GM18508 (cell line): Measurements from ENCODE around the gene LETM1.

ENCODE experiments used
- ATAC-seq: cut with Tn5 transposase; IDR thresholded peaks from one replicate; pipeline ENCODE4 v1.9.1; 2021; ENCODE audit warnings: moderate number of reproducible peaks; ENCODE audit not compliant: insufficient read depth, unreplicated experiment

Gene LETM1

DNA sequence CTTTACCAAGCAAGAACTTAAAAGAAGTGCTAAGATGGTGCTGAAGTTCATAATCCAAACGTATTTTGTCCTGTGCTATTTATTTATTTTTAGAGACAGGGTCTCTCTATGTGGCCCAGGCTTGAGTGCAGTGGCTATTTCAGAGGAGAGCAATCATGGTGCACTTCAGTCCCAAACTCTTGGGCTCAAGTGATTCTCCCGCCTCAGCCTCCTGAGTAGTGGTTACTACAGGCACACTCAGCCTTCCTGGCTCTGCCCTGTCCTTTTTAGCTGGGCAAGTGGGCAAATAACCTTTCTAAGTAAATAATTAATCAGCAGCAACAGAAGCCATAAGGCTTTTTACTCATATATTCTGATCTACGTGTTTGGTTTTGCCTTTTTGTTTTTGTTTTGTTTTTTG lies 17.8 kb upstream of the LETM1 start:
- ATAC-seq = no peak

DNA sequence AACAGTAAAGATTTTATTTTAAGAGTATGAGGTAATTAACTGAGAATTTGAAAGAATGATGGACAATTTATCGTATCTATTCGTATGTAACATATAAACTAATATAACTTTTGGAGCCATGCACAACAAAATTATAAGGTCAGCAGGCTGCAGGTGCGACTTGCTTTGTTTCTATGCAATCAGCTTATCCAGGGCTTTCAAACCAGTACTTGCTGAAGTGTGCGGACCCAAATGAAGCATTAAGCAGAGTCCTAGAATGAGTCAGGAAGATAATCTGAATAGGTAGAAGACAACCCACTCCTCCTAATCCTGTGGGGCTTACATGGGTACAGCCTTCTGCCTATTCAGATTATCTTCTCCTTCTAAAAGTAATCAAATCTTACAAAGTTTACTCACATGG lies 17.3 kb upstream of the LETM1 start:
- ATAC-seq = no peak

DNA sequence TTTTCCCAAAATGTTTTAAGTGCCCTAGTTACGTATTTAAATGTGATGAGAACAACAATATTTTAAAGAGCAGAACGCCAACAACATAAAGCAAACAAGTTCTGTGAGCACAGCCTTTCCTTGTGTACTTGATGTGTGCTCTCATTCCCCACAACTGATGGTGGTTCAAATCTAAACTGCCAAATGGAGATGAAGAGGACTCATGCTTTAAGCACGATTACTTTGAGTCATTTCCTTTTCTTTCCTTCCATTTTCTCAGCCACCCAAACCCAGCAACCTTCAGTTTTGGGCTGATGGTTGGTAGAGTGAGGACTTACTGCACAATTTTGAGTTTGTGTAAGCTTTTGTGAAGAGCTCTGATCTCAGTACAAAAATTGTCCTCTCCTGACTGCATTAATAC lies 16.9 kb upstream of the LETM1 start:
- ATAC-seq = no peak

DNA sequence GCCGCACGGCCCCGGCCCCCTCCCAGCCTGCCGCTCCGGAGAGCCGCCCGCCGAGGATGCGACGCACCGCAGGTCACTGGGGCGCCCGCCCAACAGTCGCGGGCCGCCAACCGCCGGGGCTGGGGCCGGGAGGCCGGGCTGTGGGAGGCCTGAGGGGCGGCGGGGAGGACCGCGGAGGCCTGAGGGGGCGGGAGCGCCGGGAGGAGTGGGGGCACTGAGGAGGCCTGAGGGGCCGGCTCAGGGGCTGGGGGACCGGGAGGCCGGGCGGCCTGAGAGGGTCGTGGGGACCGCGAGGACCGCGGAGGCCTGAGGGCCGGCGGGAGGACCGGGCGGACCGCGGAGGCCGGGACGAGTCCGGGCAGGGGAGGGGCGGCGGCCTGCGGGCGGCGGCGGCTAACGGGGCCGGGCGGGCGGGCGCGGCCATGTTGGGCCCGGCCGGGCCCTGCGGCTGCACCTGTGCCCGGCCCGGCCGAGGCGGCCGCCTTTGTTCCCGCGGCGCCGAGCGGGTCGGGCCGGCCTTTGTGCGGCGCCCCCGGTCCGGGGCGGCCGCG lies 15.6 kb upstream of the LETM1 start:
- ATAC-seq = no peak

DNA sequence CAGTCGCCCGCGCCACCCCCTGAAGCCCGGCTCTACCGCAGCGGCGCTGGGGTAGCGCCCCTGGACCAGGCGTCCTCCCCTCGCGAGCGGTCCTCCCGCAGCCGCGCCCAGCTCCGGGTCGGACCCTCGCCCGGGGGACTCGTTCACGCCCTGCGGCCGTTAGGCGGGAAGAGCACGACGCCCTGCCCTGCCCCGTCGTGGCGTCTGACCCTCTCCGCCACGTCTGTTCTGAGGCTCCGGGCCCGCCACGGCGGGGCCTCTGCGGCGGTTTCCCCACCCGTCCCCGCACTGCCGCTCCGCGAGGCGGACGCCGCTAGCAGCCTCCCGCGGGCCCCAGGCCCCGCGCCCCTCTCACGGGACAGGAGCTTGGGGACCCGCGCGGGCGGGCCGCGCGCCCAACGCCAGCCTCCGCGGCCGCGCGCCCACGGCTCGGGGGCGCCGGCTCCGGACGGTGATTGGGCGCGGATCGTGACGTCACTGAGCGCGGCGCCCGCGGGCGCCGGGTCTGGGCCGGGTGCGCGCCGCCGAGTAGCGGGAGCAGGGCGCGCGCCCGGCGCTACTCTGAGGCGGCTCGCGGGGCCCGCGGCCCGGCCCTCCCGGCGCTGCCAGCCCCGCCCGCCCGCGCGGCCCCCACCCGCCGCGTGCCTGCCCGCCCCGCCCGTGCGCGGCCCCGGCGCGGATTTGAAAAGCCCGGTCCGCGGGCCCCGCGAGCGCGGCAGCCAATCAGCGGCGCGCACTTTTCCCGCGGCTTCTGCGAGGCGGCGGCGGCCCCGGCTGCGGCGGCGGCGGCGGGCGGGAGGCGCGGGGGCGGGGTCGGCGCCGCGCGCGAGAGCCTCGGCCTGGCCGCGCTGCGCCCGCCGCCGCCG lies 14.9 kb upstream of the LETM1 start, which contains the start of gene NSD2:
Gene NSD2, plus strand, starts transcription at position 816 of the 866 bp plus-strand sequence. CDS start 29,262 bp downstream, outside the sequence.
- no peak for ATAC-seq

DNA sequence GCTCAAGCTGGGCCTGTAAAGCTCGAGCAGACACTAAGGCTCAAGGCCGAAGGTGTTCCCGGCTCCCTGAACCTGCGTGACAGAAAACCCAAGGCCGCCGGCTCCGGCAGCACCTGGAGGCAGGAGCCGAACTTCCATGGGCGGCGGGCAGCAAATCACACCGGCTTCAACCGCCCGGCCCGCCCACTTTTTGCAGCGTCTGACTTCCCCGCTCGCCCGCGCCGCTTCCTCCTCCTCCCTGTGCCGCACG lies 14.3 kb upstream of the LETM1 start:
- ATAC-seq = no peak

DNA sequence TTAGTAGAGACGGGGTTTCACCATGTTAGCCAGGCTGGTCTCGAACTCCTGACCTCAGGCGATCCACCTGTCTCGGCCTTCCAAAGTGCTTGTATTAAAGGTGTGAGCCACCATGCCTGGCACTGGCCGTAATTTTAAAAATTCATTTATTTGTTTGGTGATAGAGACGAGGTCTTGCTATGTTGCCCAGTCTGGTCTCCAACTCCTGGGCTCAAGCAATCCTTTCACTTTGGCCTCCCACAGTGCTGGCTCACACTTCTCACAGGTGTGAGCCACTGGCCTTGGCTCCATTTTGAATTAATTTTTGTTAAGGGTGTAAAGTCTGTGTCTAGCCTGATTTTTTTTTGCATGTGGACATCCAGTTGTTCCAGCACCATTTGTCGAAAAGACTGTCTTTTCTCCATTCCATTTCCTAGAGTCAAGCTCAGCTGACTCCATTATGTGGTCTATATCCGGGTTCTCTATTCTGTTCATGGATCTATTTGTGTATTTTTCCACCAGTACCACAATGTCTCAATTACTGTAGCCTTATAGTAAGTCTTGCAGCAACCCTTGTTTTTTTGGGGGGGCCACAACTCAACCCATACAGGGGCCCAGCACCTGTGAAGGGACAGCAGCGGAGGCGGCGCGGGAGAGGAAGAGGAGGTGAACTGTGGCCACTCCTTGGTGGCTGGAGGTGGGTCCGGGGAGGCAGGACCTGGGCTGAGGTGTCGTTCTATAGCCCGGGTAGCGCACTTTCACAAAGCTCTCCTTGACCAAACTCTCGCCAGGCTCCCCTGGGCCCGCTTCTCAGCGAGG lies 13.8 kb upstream of the LETM1 start:
- ATAC-seq = no peak

DNA sequence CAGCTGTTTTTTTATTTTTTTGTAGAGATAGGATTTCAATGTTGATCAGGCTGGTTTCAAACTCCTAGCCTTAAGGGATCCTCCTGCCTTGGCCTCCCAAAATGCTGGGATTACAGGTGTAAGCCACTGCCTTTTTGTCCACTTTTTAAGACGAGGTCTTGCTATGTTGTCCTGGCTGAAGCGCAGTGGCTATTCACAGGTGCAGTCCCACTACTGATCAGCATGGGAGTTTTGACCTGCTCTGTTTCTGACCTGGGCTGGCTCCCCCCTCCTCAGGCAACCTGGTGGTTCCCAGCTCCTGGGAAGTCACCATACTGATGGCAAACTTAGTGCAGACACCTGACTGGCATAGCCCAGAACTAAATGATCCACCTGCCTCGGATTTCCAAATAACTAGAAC lies 13.0 kb upstream of the LETM1 start:
- no peak for ATAC-seq

DNA sequence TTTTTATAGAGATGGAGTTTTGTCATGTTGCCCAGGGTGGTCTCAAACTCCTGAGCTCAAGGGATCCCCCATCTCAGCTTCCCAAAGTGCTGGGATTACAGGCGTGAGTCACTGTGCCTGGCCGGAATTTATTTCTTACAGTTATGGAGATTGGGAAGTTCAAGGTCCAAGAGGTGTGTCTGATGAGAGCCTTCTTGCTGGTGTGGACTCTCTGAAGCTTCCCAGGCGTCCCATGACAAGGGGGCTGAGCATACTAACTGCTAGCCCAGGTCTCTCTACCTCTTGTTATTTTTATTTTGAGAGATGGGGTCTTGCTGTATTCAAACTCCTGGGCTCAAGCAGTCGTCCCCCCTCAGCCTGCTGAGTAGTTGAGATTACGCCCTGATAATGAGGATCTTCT lies 12.3 kb upstream of the LETM1 start:
- no peak for ATAC-seq

DNA sequence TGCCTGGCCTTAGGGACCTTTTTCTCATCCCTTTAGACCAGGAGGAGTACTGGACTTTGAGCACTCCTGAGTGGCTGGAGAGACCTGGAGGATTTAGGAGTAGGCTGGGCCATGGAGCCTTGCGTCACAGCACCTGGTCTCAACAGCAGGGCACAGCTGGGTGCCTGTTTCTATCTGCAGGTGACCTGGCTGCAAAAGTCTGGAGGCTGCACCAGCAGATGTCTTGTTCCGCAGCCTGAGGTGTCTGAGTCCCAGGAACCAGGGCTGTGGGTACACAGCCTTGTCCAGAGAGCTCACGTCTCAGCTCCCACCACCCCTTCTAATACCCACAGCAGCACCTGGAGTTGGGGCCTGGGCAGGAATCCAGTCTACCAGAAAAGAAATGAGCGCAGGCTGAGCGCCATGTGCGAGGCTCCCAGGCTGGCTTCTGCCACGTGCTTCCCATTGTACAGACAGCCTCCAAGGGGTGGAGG lies 10.3 kb upstream of the LETM1 start:
- ATAC-seq = no peak

DNA sequence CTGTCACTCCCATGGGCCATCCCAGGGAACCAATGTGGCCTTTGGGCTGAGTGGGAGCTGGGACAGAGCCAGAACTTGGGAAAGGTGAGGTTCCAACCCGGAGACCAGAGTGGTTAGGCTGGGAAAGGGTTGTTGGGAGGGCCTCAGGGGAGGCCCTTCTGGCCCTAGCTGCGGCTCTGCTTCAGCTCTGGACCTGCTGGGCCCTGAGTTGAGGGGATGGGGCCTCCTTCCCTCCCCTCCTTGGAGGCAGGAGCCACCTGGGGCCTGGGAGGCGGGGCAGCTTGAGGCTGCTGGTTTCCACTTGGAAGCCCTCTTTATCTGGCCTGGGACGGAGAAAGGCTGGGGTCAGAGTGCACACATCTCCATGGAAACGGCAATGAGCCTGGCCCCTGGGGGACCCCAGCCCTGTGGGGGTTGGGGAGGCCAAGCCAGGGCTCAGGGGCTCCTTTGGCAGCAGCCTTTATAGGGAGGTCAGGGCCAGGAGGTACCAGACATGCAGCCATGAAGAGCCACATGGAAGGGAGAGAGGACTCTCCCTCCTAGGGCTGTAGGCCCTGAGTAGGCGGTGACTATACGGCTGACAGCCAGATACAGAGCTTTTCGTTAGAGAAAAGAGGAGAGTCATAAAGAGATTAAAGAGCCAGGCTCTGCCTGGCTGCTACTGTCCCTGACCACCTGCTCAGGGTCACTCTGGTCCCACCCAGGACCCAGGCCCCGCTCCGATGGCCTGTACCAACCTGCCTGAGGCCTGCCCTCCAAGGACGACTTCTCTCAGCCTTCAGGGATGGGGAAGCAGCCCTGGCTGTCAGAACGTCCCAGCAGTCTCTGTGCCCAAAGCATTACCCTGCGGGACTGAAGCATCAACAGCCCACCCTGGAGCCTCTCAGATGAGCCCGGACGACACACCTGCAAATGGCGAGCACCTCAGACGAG lies 8.4 kb upstream of the LETM1 start:
- ATAC-seq = no peak

DNA sequence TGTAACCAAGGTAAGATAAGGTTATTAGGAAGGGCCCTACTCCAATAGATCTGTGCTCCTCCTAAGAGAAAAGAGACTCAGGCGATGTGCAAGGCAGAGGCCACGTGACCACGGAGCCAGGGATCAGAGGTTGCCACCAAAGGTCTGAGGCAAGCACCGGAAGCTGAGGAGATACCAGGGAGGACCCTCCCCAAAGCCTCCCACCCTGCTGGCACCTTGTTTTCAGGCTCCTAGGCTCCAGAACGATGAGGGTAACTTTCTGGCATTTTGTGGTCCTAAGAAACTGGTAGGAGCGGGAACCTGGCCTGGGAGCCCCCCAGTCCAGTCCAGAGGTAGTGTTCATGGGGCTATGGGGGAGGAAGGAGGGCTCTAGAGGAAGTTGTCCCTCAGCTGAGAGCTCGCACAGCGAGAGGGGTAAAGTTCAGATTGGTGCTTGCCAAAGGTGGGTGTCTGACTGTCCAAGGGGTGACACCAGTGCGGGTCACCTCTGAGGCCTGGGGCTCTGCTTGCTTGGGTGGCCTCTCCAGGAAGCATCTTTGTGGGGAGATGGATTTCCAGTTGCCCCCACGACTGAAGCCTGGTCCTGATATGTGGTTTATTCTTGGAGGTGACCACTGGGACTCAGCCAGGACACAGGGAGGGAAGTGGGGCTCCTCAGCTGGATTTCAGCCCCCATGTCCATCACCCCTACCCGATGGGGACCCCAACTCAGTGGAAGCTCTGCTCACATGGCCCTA lies 7.5 kb upstream of the LETM1 start:
- no peak for ATAC-seq

DNA sequence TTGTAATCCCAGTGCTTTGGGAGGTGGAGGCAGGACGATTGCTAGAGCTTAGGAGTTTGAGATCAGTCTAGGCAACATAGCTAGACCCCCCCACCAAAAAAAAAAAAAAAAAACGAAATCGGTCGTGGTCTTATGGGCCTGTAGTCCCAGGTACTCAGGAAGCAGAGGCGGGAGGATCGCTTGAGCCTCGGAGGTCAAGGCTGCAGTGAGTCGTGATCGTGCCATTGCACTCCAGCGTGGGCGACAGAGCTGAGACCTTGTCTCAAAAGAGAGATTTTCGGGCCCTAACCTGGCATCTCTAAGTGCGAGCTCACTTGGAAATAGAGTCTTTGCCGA lies 7.0 kb upstream of the LETM1 start:
- no peak for ATAC-seq

DNA sequence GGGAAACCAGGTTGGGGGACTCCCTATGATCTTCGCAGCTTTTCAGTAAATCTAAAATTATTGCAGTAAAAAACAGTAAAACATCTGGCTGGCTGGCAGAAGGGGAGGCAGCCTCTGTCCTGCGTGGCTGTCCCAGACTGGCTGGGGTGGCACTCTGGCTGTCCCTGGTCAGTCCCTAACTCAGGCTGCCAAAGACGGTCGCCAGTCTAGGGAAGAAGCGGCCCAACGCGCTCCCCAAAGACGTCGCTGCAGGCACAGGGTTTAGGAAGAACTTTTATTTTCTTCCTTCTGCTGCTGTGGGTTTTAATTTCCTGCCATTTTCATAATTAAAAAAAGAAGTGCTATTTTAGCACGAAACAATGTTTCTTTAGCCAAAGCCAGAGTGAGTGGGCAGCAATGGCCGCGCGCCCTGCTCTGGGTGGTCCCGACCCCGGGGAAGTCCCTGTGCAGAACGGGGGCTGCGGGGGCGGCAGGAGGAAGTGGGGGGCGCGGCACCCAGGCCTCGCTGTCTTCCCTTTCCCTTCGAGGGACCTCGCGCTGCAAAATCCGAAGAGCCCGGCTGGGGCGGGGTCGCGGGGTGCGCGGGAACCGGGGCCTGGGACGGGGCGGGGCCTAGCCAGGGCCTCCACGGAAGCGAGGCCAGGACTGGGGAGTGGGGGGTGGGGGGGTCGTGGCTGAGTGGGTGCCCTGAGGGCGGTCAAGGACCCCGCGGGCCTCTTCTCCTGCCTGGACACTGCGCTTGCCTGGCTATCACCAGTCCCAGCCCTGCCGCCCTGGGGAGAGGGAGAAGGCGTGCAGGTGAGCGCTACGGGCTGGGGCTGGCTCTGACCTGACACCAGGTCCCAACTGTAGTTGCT lies 6.3 kb upstream of the LETM1 start:
- no peak for ATAC-seq

DNA sequence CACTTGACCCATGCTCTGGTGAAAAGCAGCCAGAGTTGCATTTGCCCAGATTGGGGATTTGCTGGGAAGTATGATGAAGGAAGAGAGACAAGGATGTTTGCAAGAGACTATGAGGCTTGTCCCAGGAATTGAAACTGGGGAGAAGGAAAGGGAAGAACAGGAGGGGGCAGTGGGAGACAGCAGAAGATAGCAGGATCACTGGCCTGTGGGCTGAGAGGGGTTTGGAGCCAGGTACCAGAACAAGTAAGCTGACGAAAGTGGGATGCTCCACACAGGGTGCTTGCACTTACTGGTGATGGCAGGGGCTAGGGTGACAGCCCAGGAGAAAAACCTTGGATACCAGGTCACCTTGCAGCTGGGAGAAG lies 3.4 kb upstream of the LETM1 start:
- ATAC-seq = no peak

DNA sequence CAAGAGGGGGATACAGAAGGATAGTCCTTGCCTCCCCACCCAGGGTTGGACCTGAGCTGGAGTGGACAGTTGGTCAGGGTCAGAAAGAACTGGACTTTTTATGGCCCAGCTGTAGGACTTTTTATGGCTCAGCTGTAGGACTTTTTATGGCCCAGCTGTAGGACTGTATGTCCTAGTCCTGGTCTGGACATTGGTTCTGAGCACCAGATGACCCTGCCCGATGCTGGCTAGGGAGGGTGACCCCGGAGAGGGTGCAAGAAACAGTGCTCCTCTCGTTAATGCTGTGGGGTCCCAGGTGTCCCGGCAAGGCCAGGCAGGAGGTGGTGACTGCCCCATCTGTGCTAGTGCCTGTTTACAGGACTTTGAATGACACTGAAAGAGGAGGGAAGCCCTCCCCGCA lies 2.0 kb upstream of the LETM1 start:
- no peak for ATAC-seq

DNA sequence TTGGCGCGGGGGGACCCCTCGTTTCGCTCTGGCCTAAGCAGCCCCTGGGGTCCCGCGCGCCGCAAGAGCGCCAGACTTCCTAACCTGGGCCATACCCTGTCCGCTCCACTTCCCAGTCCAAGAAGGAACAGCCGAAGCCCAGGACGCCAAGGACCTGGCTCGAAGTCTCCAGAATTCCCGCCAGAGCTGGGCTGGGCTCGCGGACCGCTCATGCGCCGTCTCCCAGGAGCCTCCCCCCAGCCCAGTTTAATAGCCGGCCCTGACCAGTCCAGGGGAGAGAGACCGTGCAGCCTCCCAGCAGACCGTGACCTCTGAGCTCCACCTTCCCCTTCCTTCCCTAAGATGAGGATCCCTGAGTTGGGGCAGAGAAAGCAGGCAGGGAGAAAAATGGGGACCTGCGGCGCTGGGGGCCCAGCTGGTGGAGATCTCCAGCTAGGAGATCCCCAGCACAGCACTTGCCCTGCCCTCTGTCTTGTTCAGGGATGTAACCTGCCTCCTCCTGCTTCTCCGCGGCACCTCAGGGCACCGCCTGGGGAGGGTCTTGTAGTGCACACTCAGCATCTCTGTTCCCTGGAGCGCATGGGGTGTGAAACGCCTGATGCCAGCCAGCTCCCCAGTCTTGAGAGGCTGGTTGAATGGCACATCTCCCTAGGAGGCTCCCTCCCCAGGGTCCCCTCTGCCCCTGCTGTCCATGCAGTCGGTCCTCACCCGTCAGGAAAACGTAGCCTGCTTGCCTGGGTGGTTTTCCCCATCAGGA lies 1.2 kb upstream of the LETM1 start:
- ATAC-seq = no peak

DNA sequence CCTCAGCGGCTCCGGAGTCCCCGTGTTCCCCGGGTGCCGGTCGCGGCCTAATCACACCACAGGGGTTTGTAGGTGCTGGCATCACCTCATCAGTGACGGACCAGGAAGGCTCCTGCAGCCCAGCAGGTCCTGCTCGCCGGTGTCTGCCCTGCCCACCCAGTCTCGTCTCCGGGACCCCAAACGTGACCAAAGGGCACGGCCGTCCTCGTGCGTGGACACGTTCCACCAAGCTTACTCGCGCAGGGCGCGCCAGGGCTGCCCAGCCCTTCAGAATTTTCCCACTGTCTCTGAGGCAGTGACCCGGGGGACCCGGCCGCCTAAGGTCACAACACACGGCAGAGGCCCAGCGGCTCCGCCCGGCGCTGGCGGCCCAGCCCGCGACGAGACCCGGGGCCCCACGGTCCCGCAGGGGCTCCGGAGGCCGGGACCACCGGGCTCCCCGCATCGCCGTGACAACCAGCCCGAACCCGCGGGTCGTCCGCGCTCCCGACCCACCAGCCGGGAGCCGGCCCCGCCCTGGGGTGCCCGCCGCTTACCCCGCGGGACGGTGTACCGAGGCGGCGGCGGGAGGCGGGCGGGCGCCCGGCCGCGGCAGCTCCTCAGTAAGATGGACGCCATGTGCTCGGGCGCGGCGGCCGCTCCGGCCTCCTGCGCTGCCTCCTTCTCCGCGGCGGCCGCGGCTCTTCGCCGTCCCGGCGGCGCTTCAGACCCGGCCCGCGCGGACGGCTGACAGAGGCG lies 454 bp downstream of the LETM1 start:
- ATAC-seq = peak; percentile 13
